Lower leg skin (tissue), 3 donors: ENCODE data around the gene NRG3.

Experiments
- CTCF ChIP-seq, 3 donors: fragments of 450-650 bp; IDR thresholded peaks; one replicate each; pipeline ENCODE4 v1.5.1; 2016; ENCODE audit warnings: antibody characterized with exemption in 3 of 3, mild to moderate bottlenecking in 3 of 3, moderate library complexity in 2 of 3
- POLR2A ChIP-seq, 2 donors: fragments of 450-650 bp; IDR thresholded peaks; one replicate each; pipeline ENCODE4 v1.6.1; 2016 to 2017; ENCODE audit warnings: antibody characterized with exemption in 2 of 2, mild to moderate bottlenecking in 1 of 2, moderate library complexity in 1 of 2

GRCh38 chr10:82313401-82313800, 438.4 kb downstream of the NRG3 start:
- TF ChIP-seq CTCF (IDR thresholded peaks at IDR 0.05) (no peak), POLR2A (IDR thresholded peaks at IDR 0.05) (no peak)
